H9 (cell line): ENCODE data around the gene FAM149A. TPM values are rescaled to one million over a fixed set of nuclear protein-coding genes. Genes with fewer than 3 reads are reported as not detected.

Experiments
- DNase-seq: peaks from one replicate; pipeline ENCODE4 v3.0.0-alpha.2; 2017
- H2AFZ ChIP-seq: one replicate; pipeline ENCODE4 v1.6.1; 2013; ENCODE audit warnings: mild to moderate bottlenecking, low read length, control low read depth, moderate library complexity
- H2AK5ac ChIP-seq: 2 replicates; pipeline ENCODE4 v1.6.1; 2013; ENCODE audit warnings: low read length, control low read depth, mixed read lengths; ENCODE audit not compliant: insufficient read length
- H2BK120ac ChIP-seq: one replicate; pipeline ENCODE4 v1.6.1; 2013; ENCODE audit warnings: low read depth, mild to moderate bottlenecking, low read length, control low read depth, inconsistent platforms; ENCODE audit not compliant: poor library complexity, severe bottlenecking
- H2BK12ac ChIP-seq: 2 replicates; pipeline ENCODE4 v1.6.1; 2013; ENCODE audit warnings: low read length, control low read depth, mixed read lengths, low read depth; ENCODE audit not compliant: insufficient read length
- H2BK15ac ChIP-seq: 2 replicates; pipeline ENCODE4 v1.6.1; 2013; ENCODE audit warnings: low read depth, low read length, control low read depth
- H2BK20ac ChIP-seq: one replicate; pipeline ENCODE4 v1.6.1; 2013; ENCODE audit warnings: low read depth, mild to moderate bottlenecking, low read length, control low read depth, inconsistent platforms; ENCODE audit not compliant: poor library complexity, severe bottlenecking
- H2BK5ac ChIP-seq: 2 replicates; pipeline ENCODE4 v1.6.1; 2013; ENCODE audit warnings: low read length, control low read depth, mixed read lengths; ENCODE audit not compliant: insufficient read length
- H3K14ac ChIP-seq: 2 replicates; pipeline ENCODE4 v1.6.1; 2013; ENCODE audit warnings: low read length, control low read depth; ENCODE audit not compliant: insufficient read depth
- H3K18ac ChIP-seq: 2 replicates; pipeline ENCODE4 v1.6.1; 2013; ENCODE audit warnings: low read depth, mild to moderate bottlenecking, mixed read lengths, low read length, control low read depth; ENCODE audit not compliant: insufficient read length
- H3K23ac ChIP-seq: 2 replicates; pipeline ENCODE4 v1.6.1; 2013; ENCODE audit warnings: low read length, control low read depth, mixed read lengths, low read depth; ENCODE audit not compliant: insufficient read length
- H3K23me2 ChIP-seq: 2 replicates; pipeline ENCODE4 v1.6.1; 2013; ENCODE audit warnings: low read depth, mild to moderate bottlenecking, mixed read lengths, low read length, control low read depth; ENCODE audit not compliant: insufficient read length, poor library complexity, severe bottlenecking
- H3K27ac ChIP-seq: 2 replicates; pipeline ENCODE4 v1.5.1; 2013; ENCODE audit warnings: low read length, control low read depth, mixed read lengths, low read depth; ENCODE audit not compliant: insufficient read length
- H3K27me3 ChIP-seq: 2 replicates; pipeline ENCODE4 v1.6.1; 2013; ENCODE audit warnings: low read length, control low read depth, inconsistent platforms; ENCODE audit not compliant: insufficient read depth
- H3K4ac ChIP-seq: 2 replicates; pipeline ENCODE4 v1.6.1; 2013; ENCODE audit warnings: low read depth, mild to moderate bottlenecking, control low read depth, inconsistent platforms, low read length, moderate library complexity
- H3K4me1 ChIP-seq: 2 replicates; pipeline ENCODE4 v1.6.1; 2013; ENCODE audit warnings: low read length, control low read depth, inconsistent platforms; ENCODE audit not compliant: insufficient read depth
- H3K4me2 ChIP-seq: 2 replicates; pipeline ENCODE4 v1.6.1; 2013; ENCODE audit warnings: low read length, control low read depth, mixed read lengths; ENCODE audit not compliant: insufficient read length, insufficient read depth
- H3K56ac ChIP-seq: 2 replicates; pipeline ENCODE4 v1.6.1; 2013; ENCODE audit warnings: low read depth, mild to moderate bottlenecking, mixed read lengths, low read length, control low read depth; ENCODE audit not compliant: insufficient read length
- H3K79me1 ChIP-seq: 2 replicates; pipeline ENCODE4 v1.6.1; 2013; ENCODE audit warnings: low read depth, mild to moderate bottlenecking, moderate library complexity, low read length, control low read depth, inconsistent platforms; ENCODE audit not compliant: insufficient read depth, poor library complexity, severe bottlenecking
- H3K79me2 ChIP-seq: 2 replicates; pipeline ENCODE4 v1.6.1; 2013; ENCODE audit warnings: low read length, control low read depth, inconsistent platforms; ENCODE audit not compliant: insufficient read depth
- H3K9ac ChIP-seq: 2 replicates; pipeline ENCODE4 v1.6.1; 2013; ENCODE audit warnings: low read length, control low read depth, mixed read lengths; ENCODE audit not compliant: insufficient read length; ENCODE audit errors: extremely low read depth
- H3K9me3 ChIP-seq: one replicate; pipeline ENCODE4 v1.6.1; 2013; ENCODE audit warnings: low read depth, low read length, inconsistent platforms; ENCODE audit not compliant: control insufficient read depth
- H3T11ph ChIP-seq: one replicate; pipeline ENCODE4 v1.6.1; 2013; ENCODE audit warnings: mild to moderate bottlenecking, low read length, control low read depth, inconsistent platforms
- H4K20me1 ChIP-seq: one replicate; pipeline ENCODE4 v1.6.1; 2013; ENCODE audit not compliant: control insufficient read depth, insufficient read length, insufficient read depth
- H4K5ac ChIP-seq: 2 replicates; pipeline ENCODE4 v1.6.1; 2013; ENCODE audit warnings: low read depth, mild to moderate bottlenecking, mixed read lengths, low read length, control low read depth; ENCODE audit not compliant: insufficient read length
- H4K8ac ChIP-seq: replicated peaks from 2 replicates; pipeline ENCODE4 v1.6.1; 2013; ENCODE audit warnings: low read length, control low read depth, mixed read lengths, low read depth; ENCODE audit not compliant: insufficient read length
- H4K91ac ChIP-seq: 2 replicates; pipeline ENCODE4 v1.6.1; 2013; ENCODE audit warnings: low read depth, mild to moderate bottlenecking, moderate library complexity, mixed read lengths, low read length, control low read depth; ENCODE audit not compliant: insufficient read length
- H3K27ac Mint-ChIP-seq, 3 experiments: 2 replicates in 2 of 3; 3 replicates in 1 of 3; pipeline ENCODE4 v1.8.0; 2020 to 2021; ENCODE audit warnings: mixed read lengths in 3 of 3, mild to moderate bottlenecking in 1 of 3, moderate library complexity in 1 of 3
- H3K27me3 Mint-ChIP-seq: 2 replicates; pipeline ENCODE4 v1.8.0; 2021; ENCODE audit warnings: low read depth, mild to moderate bottlenecking, moderate library complexity, mixed read lengths
- H3K36me3 Mint-ChIP-seq, 3 experiments: 2 replicates in 2 of 3; 3 replicates in 1 of 3; pipeline ENCODE4 v1.8.0; 2020 to 2021; ENCODE audit warnings: low read depth in 3 of 3, mixed read lengths in 3 of 3; ENCODE audit not compliant: insufficient read depth in 1 of 3
- H3K4me1 Mint-ChIP-seq, 2 experiments: 2 replicates each; pipeline ENCODE4 v1.8.0; 2020; ENCODE audit warnings: mixed read lengths in 2 of 2
- H3K4me3 Mint-ChIP-seq, 2 experiments: 2 replicates in 1 of 2; 3 replicates in 1 of 2; pipeline ENCODE4 v1.8.0; 2020 to 2021; ENCODE audit warnings: mild to moderate bottlenecking in 2 of 2, mixed read lengths in 2 of 2, moderate library complexity in 1 of 2
- H3K9me3 Mint-ChIP-seq, 2 experiments: 2 replicates in 1 of 2; 3 replicates in 1 of 2; pipeline ENCODE4 v1.8.0; 2020; ENCODE audit warnings: mild to moderate bottlenecking in 2 of 2, mixed read lengths in 2 of 2, moderate library complexity in 1 of 2
- CTCF ChIP-seq: fragments of 200-600 bp; sonication (generic); conservative IDR thresholded peaks from 3 replicates; pipeline ENCODE4 v1.8.0; 2021; ENCODE audit warnings: antibody characterized with exemption, mild to moderate bottlenecking
- WGBS: extraction: QIAGEN DNeasy Blood & Tissue Kit; methylation state at CpG from one replicate; pipeline ENCODE4 v1.1.7; 2013; ENCODE audit warnings: missing lambda C conversion rate, low lambda C conversion rate, mixed read lengths; ENCODE audit not compliant: insufficient read length; ENCODE audit errors: extremely low coverage; 5-methylcytosine and 5-hydroxymethylcytosine counted together
- total RNA-seq: library from RNA; stranded (reverse); gene quantifications from 2 replicates; pipeline ENCODE4 v1.2.1, GENCODE V29; 2021

FAM149A gene
- total RNA-seq, 1 experiment from 2014 or later, result 5.9 TPM

GRCh38 chr4:186109245-186109644 lies 4.7 kb downstream of the FAM149A start:
- Mint-ChIP-seq H3K4me1 (peaks cover 22 to 25% of the 10 kb centered on the region in 2 experiments), H3K36me3 (peaks cover 0 to 1% (median under 1%) of the 10 kb centered on the region in 3 experiments; a peak in 3 of 7 replicates), H3K27me3 (peaks cover 25% of the 10 kb centered on the region), H3K27ac (no peak overlapping the region), H3K9me3 (peaks cover under 1 to 4% of the 10 kb centered on the region in 2 experiments; a peak in 4 of 5 replicates), H3K4me3 (no peak overlapping the region)
- no peak overlapping the region for H3K27ac ChIP-seq
- H2BK120ac ChIP-seq, result no peak overlapping the region
- no peaks in the 10 kb centered on the region; the same call in 1 of the 2 replicates for H3K4me1 ChIP-seq
- H4K5ac ChIP-seq, result no peak overlapping the region
- H3K27me3 ChIP-seq, result no peaks in the 10 kb centered on the region; the same call in 1 of the 2 replicates
- H4K20me1 ChIP-seq, result no peaks in the 10 kb centered on the region
- DNase-seq, result no peak
- no peaks in the 10 kb centered on the region for H3K79me1 ChIP-seq
- no peak overlapping the region for H2BK15ac ChIP-seq
- no peaks in the 10 kb centered on the region for H3K79me2 ChIP-seq
- no peaks in the 10 kb centered on the region for H3K9me3 ChIP-seq
- no peak overlapping the region for H2AK5ac ChIP-seq
- no peak overlapping the region for H3K56ac ChIP-seq
- no CpG with 5 or more reads among the region's 4 CpGs for WGBS
- H3K4ac ChIP-seq, result no peak overlapping the region
- no peak overlapping the region for H3K4me2 ChIP-seq
- no peak overlapping the region for H3T11ph ChIP-seq
- H3K23ac ChIP-seq, result no peak overlapping the region
- no peak overlapping the region for H3K18ac ChIP-seq
- H3K23me2 ChIP-seq, result peaks cover 12% of the 10 kb centered on the region
- no peak overlapping the region for H2BK12ac ChIP-seq
- H4K8ac ChIP-seq, result no peak overlapping the region
- no peak for TF ChIP-seq CTCF
- H2AFZ ChIP-seq, result no peak overlapping the region
- no peak overlapping the region for H2BK5ac ChIP-seq
- no peak overlapping the region for H4K91ac ChIP-seq
- no peak overlapping the region for H2BK20ac ChIP-seq
- no peak overlapping the region for H3K14ac ChIP-seq
- H3K9ac ChIP-seq, result no peak overlapping the region
